Activated naive CD4-positive, alpha-beta T cell treated with anti-CD3 and anti-CD28 coated beads, Interleukin-2, amount 50 U/mL, for 72 hours (primary cell): ENCODE data around the gene KAT5. TPM values are rescaled to one million over a fixed set of nuclear protein-coding genes. Genes with fewer than 3 reads are reported as not detected.
"Not testable (repeated sequence)": the region's sequence is repeated elsewhere in the genome, so short reads cannot be mapped to it uniquely, and the experiment has no call there.

ENCODE experiments used
- ATAC-seq, 2 donors: fragments of 150-1000 bp; cut with Tn5 transposase; 2 replicates each; pipeline ENCODE4 v1.10.0; 2021; ENCODE audit warnings: mild to moderate bottlenecking in 2 of 2, moderate library complexity in 2 of 2
- DNase-seq, 2 donors: peaks; one replicate each; pipeline ENCODE4 v3.0.0; 2021 to 2022; ENCODE audit warnings: low spot score in 2 of 2
- H3K27ac Mint-ChIP-seq, 2 donors: one replicate each; pipeline ENCODE4 v1.8.0; 2022; ENCODE audit warnings: mild to moderate bottlenecking in 2 of 2, mixed read lengths in 2 of 2
- H3K36me3 Mint-ChIP-seq, 2 donors: one replicate each; pipeline ENCODE4 v1.8.0; 2022; ENCODE audit warnings: mixed read lengths in 2 of 2
- H3K9me3 Mint-ChIP-seq, 2 donors: one replicate each; pipeline ENCODE4 v1.8.0; 2022; ENCODE audit warnings: mixed read lengths in 2 of 2
- total RNA-seq, 2 donors: library from RNA; stranded (reverse); gene quantifications; one replicate each; pipeline ENCODE4 v1.2.3, GENCODE V29; 2022

The KAT5 gene
- total RNA-seq, result 100 to 1,000 TPM in 1 of 2 donors, 10 to 100 TPM in 1; 61.4 to 106 TPM

- DNase-seq (peak; percentile 98 to 99), ATAC-seq (peak; percentile 87 to 88)
- Mint-ChIP-seq H3K9me3 (no peaks in the 10 kb centered on the region), H3K27ac (peak within 1 kb of the TSS; percentile 99 to 100), H3K36me3 (peaks cover 17 to 24% of the 10 kb centered on the region in 2 donors)
Measured at GRCh38 chr11:65711785-65712632, at the start of gene KAT5. KAT5 (plus strand) TSS chr11:65712252; CDS start chr11:65712268, 16 bp downstream.

GRCh38 chr11:65662799-65663638 lies 49.0 kb upstream of the KAT5 start, which contains the start of gene RELA:
RELA (minus strand) TSS chr11:65662916; CDS start chr11:65662832, 84 bp downstream.
- peak; percentile 93 to 94 for DNase-seq
- Mint-ChIP-seq H3K27ac (peak within 1 kb of the TSS; percentile 91 to 97), H3K36me3 (peaks cover 0 to 24% of the 10 kb centered on the region in 2 donors), H3K9me3 (no peaks in the 10 kb centered on the region)
- peak; percentile 79 to 91 for ATAC-seq

GRCh38 chr11:65663639-65664200 lies 48.3 kb upstream of the KAT5 start:
- ATAC-seq (peak; percentile 43 to 56), DNase-seq (peak in 1 of 2 donors; percentile 55)
- H3K9me3 Mint-ChIP-seq, result no peaks in the 10 kb centered on the region
- peak overlapping the region; percentile 91 to 97 for H3K27ac Mint-ChIP-seq
- H3K36me3 Mint-ChIP-seq, result peaks cover 0 to 19% of the 10 kb centered on the region in 2 donors

GRCh38 chr11:65672180-65672860 lies 39.7 kb upstream of the KAT5 start:
- peak; percentile 55 to 63 for ATAC-seq
- no peak for DNase-seq
- Mint-ChIP-seq H3K27ac (no peak overlapping the region), H3K9me3 (no peaks in the 10 kb centered on the region), H3K36me3 (no peaks in the 10 kb centered on the region)

- no peak for DNase-seq
- Mint-ChIP-seq H3K36me3 (no peaks in the 10 kb centered on the region), H3K27ac (no peak overlapping the region), H3K9me3 (no peaks in the 10 kb centered on the region)
- no peak for ATAC-seq
Measured at GRCh38 chr11:65672982-65673381, 39.1 kb upstream of the KAT5 start.

GRCh38 chr11:65680192-65680743 lies 31.8 kb upstream of the KAT5 start:
- no peak for ATAC-seq
- no peaks in the 10 kb centered on the region for H3K9me3 Mint-ChIP-seq
- no peak for DNase-seq
- no peaks in the 10 kb centered on the region for H3K36me3 Mint-ChIP-seq
- H3K27ac Mint-ChIP-seq, result no peak overlapping the region

- not testable (repeated sequence) for H3K36me3 Mint-ChIP-seq, H3K9me3 Mint-ChIP-seq, ATAC-seq
Measured at GRCh38 chr11:65683480-65683879, 28.6 kb upstream of the KAT5 start.

GRCh38 chr11:65685981-65686380 lies 26.1 kb upstream of the KAT5 start:
- Mint-ChIP-seq H3K36me3 (no peaks in the 10 kb centered on the region), H3K27ac (no peak overlapping the region), H3K9me3 (no peaks in the 10 kb centered on the region)
- ATAC-seq, result no peak
- no peak for DNase-seq

More at GRCh38 chr11:65683480-65683879, 28.6 kb upstream of the KAT5 start:
- not testable (repeated sequence) for H3K27ac Mint-ChIP-seq, DNase-seq

GRCh38 chr11:65691847-65692246 lies 20.2 kb upstream of the KAT5 start:
- H3K27ac Mint-ChIP-seq, ATAC-seq, H3K9me3 Mint-ChIP-seq, H3K36me3 Mint-ChIP-seq, DNase-seq: not testable (repeated sequence)

GRCh38 chr11:65692367-65692766 lies 19.7 kb upstream of the KAT5 start:
- no peaks in the 10 kb centered on the region for H3K36me3 Mint-ChIP-seq
- no peaks in the 10 kb centered on the region for H3K9me3 Mint-ChIP-seq
- no peak for DNase-seq
- H3K27ac Mint-ChIP-seq, result no peak overlapping the region
- no peak for ATAC-seq

GRCh38 chr11:65695459-65696241 lies 16.4 kb upstream of the KAT5 start:
- Mint-ChIP-seq H3K9me3 (no peaks in the 10 kb centered on the region), H3K27ac (no peak overlapping the region), H3K36me3 (no peaks in the 10 kb centered on the region)
- ATAC-seq (no peak), DNase-seq (no peak)

- DNase-seq (no peak), ATAC-seq (no peak)
- no peak overlapping the region for H3K27ac Mint-ChIP-seq
- H3K9me3 Mint-ChIP-seq, result no peaks in the 10 kb centered on the region
- no peaks in the 10 kb centered on the region for H3K36me3 Mint-ChIP-seq
Measured at GRCh38 chr11:65696802-65697552, 15.1 kb upstream of the KAT5 start.

GRCh38 chr11:65698205-65698604 lies 13.8 kb upstream of the KAT5 start:
- no peak for ATAC-seq
- no peak for DNase-seq
- Mint-ChIP-seq H3K36me3 (no peaks in the 10 kb centered on the region), H3K27ac (peak overlapping the region in 1 of 2 donors; percentile 73), H3K9me3 (no peaks in the 10 kb centered on the region)

- no peaks in the 10 kb centered on the region for H3K36me3 Mint-ChIP-seq
- DNase-seq (no peak), ATAC-seq (no peak)
- H3K27ac Mint-ChIP-seq, result no peak overlapping the region
- no peaks in the 10 kb centered on the region for H3K9me3 Mint-ChIP-seq
Measured at GRCh38 chr11:65699306-65699705, 12.7 kb upstream of the KAT5 start.

GRCh38 chr11:65700399-65700798 lies 11.7 kb upstream of the KAT5 start:
- DNase-seq (no peak), ATAC-seq (no peak)
- no peaks in the 10 kb centered on the region for H3K9me3 Mint-ChIP-seq
- H3K36me3 Mint-ChIP-seq, result no peaks in the 10 kb centered on the region
- no peak overlapping the region for H3K27ac Mint-ChIP-seq
